Panc1 (cell line): ENCODE data around the gene HAGHL.

Source experiments
- POLR2AphosphoS5 ChIP-seq: IDR thresholded peaks from 2 replicates; pipeline ENCODE4 v1.6.1; 2012; ENCODE audit warnings: mild to moderate bottlenecking, low read depth, low read length, moderate library complexity
- TF ChIP-seq, protein P1 (sequence below): fragments of 450-650 bp; IDR thresholded peaks from 2 replicates; pipeline ENCODE4 v1.5.1; 2017; ENCODE audit warnings: mild to moderate bottlenecking

GRCh38 chr16:772959-773358 lies 46.1 kb downstream of the HAGHL start:
- TF ChIP-seq, protein P1, sequence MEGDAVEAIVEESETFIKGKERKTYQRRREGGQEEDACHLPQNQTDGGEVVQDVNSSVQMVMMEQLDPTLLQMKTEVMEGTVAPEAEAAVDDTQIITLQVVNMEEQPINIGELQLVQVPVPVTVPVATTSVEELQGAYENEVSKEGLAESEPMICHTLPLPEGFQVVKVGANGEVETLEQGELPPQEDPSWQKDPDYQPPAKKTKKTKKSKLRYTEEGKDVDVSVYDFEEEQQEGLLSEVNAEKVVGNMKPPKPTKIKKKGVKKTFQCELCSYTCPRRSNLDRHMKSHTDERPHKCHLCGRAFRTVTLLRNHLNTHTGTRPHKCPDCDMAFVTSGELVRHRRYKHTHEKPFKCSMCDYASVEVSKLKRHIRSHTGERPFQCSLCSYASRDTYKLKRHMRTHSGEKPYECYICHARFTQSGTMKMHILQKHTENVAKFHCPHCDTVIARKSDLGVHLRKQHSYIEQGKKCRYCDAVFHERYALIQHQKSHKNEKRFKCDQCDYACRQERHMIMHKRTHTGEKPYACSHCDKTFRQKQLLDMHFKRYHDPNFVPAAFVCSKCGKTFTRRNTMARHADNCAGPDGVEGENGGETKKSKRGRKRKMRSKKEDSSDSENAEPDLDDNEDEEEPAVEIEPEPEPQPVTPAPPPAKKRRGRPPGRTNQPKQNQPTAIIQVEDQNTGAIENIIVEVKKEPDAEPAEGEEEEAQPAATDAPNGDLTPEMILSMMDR, result no peak
- no peak for TF ChIP-seq POLR2AphosphoS5
